Stimulated activated CD4-positive, alpha-beta T cell treated with anti-CD3 and anti-CD28 coated beads, TNF-alpha, amount 100 ng/mL, for 4 hours (primary cell): Measurements from ENCODE around the gene SLC8A1.

Experiments used
- DNase-seq, 3 experiments: peaks; one replicate each; pipeline ENCODE4 v3.0.0-alpha.2; 2020; ENCODE audit warnings: low read depth in 3 of 3

Gene SLC8A1

GRCh38 chr2:40049781-40050180, 402.1 kb downstream of the SLC8A1 start:
- no peak for DNase-seq

GRCh38 chr2:40048506-40048905, 403.4 kb downstream of the SLC8A1 start:
- DNase-seq: no peak

- no peak for DNase-seq
These were observed 404.5 kb downstream of the SLC8A1 start for GRCh38 chr2:40047406-40047805.
